HG03280 (cell line): Measurements from ENCODE around the gene DENND5A.

Experiments used
- ATAC-seq: cut with Tn5 transposase; IDR thresholded peaks from one replicate; pipeline ENCODE4 v1.9.1; 2021; ENCODE audit warnings: mild to moderate bottlenecking, moderate library complexity; ENCODE audit not compliant: unreplicated experiment

The DENND5A gene

DNA sequence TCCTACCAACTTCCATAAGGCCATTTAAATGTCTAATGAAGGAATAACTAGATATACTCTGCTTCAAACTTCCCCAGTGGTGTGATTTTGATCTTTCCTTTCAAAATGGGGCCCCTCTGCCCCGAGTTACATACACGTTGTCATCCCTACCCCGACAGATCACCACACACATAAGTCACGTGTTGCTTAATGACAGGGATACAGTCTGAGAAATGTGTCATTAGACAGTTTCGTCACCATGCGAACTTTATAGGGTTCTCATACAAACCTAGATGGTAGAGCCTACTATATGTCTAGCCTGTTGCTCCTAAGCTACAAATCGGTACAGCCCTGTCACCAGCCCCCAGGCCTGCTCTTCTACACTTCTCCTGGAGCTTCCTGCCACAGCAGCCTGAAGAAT, 124.0 kb downstream of the DENND5A start:
- ATAC-seq = no peak

DNA sequence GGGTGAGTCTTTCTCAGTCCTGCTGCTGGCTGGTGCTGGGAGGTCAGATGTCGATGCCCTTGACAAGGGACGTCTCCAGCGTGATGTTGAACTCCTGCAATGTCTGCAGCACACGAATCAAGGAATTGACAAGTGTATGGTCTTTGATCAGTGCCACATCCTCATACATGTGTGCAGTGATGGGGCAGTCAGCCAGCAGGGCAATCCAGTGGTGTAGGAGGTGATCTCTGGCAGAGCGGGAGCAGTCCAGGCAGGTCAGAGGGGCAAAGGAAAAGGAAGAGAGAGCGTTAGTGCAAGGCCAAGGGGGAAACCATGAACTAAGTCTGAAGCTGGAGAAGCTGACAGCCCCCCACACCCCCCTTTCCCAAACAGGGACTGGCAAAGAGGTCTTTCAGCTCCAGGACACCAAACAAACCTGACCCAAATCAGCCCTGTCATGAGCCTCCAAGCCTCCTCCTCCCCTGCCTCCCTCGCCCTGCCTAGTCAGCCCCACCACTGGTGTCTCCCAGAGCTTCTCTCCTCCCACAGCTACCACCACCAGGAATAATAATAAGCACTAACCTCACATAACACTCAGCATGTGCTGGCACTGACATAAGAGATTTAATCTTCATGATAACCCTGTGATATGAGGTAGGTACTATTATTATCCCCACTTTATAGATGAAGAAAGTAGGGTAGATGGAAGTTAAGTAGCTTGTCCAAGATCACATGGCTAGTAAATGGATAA, 125.4 kb downstream of the DENND5A start:
- no peak for ATAC-seq

DNA sequence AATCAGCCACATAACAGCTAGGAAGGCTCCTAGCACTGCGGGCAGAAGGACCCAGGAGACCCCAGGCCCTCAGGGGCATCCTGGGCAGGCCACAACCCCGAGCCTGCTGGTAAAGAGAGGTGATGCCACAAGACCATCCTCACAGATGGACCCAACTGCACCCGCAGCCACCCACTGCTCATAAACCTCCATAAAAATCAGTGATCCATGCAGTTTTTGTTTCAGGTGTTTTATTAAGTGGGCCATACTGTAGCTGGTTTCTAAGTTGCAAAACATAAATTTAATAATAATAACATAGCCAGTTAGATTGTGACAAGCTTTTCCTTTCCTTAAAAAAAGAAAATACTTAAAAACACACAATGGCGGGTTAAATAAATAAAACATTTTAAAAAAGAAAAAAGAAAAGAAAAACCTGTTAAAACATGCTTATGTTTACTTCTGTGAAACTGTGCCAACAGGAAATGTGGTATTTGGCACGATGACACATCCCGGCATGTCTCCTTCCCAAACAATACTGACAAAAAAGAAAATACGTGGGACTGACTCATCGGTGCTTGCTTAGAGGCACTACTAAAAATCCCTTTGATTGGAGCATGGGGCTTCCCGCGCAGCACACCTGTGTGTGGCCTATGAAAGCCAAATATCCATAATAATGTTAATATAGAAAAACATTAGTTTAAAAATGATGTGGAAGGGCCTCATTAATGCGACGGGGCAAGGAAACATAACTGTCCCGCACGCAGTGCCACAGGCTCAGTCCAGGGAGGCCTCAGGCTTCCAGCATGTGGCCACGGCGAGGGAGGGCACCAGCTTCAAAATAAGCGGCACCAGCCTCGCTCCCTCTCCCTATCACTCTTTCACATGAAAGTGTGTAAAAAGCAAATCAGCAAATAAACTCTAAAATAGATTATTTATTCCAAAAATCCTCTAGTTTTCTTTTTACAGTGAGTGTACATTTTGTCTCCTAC, 126.3 kb downstream of the DENND5A start:
- ATAC-seq = no peak

DNA sequence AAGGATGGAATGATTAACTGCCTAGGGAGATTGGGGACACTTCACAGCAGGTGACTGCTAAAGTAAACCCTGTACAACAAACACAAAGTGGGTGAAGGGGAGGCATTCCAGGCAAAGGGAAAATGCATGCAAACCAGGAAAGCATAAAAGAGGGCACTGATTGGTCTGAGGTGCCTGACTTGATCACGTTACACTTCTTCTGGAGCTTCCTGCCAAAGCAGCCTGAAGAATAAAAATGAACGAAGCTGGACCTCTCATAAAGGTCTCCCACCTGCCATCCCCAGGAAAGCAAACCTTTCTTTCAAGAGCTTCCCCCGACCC, 127.1 kb downstream of the DENND5A start:
- no peak for ATAC-seq

DNA sequence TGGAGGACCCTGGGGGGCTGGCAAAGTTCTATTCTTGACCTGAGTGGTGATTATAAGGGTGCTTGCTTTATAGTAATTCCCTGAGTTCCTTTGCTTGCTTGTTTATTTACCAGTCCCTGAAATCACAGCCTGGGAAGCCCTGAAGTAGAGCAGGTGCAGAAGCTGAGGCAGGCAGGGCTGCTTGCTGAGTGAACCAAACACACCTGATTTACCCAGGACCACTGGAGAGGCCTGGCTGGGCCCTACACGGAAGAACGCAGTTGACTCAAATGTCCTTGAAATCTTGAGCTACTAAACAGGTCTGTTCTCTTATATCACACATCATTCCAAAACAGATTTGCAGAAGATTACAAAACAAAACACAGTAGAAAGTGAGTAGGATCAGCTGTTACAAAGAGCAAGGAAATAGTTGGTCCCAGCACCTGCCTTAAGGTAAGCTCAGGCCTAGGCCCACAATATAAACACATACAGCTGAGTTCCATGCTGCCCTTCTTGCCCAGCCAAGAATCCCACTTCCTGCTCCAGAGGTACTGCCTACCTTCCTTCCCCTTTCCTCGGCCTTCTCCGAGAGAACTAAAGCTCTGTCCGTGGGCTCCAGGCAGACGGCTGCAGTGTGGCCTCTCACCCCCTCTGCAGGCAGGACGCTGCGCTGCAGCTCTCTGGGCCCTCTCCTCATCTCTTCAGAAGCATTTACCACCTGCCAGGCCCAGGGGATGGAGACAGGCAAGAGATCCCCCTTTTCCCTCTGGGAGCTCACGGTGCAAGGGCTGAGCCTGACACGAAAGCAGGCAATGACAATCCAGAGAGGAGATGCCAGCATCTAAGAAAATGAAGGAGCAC, 127.6 kb downstream of the DENND5A start:
- peak; percentile 85 for ATAC-seq

DNA sequence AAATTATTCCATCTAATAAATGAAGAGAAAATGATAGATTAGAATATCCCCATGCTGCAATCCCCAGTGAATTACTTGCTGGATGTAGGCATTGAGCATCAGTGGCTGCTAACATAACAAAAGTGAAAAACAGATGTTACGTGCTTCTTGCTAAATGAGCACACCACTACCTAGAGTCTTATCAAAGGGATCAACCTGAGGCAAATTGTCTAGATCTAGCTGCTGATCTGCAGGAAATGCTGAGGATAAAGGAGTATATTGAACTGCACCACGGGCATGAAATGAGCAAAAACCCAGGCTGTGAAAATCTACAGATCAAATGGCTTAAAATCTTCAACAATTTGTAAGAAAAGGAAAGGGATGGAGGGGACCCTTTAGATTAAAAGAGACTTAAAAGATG, 128.4 kb downstream of the DENND5A start:
- no peak for ATAC-seq

DNA sequence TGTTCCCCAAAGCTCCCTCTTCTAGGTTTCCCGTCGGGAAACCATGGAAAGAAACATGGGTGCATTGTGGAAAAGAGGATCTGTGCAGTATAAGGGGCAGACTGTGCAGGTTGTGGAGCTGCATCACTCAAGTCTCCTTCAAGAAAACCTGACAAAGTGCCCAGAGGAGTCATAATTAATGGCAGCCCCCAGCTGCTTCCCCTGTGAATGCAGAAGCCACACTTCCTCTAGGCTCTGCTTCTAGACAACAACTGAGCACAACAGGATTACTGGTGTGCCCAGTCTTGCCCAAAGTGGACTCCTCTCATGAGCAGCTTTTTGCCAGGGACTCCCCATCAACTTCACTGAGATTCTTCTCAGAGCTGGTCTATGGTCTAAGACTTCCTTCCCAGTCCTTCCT, 131.2 kb downstream of the DENND5A start:
- no peak for ATAC-seq

DNA sequence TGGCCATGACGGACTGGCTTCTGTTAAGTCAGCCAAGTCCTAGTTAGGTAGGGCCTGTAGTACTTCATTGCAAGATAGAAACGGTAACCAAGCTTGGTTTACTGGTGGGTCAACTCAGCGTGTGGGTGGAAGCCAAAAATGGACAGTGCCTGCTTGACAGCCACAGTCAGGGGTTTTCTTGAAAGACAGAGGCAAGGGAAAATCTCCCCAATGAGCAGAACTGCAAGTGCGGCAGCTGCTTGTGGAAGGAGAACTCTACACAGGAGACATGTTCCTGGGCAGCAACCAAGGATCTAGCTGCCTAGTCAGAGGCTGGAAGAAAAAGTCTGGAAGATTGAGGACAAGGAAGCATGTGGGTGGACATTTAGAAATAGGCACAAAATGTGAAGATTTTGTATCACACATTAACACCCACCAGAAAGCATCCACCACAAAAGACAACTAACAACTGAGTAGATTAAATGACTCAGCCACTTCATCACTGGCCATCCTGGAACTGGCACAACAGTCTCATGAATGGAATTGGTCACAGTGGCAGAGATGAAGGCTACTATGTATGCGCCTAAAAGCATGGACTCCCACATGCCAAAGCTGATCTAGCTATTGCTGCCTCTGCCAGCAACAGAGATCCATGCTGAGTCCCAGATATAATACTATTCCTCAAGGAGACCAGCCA, 132.8 kb downstream of the DENND5A start:
- no peak for ATAC-seq

DNA sequence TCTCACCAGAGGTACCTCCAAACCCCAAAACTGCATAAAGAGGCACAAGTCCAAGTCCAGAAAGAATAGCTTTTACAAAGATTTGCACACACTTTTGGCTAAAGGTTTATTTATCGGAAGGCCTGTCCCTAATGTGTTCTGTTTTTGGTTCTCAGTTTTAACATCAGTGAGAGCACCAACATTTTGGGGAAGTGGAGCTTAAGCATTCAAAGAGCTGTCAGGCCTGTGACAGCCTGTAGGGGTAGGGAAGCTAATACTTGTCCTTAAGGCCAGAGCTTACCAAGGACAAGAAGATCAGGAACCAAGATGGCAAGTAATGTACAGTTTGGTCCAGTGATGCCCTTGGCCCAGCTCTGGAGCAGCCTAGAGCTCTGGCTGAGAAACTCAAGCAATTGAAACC, 134.9 kb downstream of the DENND5A start:
- no peak for ATAC-seq

DNA sequence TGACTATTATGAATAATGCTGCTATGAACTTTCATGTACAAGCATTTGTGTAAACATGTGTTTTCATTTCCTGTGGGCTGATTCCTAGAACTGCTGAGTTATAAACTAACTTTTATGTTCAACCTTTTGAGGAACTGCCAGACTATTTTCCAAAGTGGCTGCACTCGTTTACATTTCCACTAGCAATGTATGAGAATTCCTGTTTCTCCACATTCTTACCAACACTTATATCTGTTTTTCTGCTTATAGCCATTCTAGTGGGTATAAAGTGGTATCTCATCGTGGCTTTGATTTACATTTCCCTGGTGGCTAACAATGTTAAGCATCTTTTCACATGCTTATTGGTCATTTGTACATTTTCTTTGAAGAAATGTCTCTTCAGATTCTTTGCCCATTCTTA, 138.5 kb downstream of the DENND5A start:
- no peak for ATAC-seq

DNA sequence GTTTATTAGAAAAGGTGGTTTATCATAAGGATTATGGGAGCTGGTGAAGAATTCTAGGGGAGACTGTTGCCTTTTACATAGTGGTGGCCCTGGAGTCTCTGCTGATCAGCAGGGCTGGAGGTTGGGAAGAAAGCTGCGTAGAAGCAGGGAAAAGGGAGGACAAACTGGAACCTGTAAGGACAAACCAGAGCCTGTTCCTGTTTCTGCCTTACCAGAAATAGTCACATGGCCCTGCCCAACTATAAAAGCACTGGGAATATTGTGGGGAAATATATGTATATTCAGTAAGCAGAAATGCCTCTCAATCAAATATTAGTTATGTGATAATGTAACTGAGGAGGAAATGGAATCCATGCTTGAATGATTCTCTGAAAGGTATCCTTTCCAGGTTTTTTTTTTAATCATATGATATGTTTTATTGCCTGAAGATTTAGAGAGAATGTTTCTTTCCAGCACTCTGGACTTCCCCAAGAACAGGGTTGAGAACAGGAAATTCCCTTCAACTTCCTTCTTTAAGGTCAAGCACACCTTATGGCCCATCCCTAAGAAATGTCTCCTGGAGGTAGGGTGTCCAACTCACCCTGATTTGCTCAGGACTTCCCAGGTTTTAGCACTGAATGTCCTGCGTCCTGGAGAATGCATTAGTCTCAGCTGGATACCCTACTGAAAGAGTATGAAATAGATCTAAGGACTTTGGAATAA, 139.8 kb downstream of the DENND5A start:
- no peak for ATAC-seq

DNA sequence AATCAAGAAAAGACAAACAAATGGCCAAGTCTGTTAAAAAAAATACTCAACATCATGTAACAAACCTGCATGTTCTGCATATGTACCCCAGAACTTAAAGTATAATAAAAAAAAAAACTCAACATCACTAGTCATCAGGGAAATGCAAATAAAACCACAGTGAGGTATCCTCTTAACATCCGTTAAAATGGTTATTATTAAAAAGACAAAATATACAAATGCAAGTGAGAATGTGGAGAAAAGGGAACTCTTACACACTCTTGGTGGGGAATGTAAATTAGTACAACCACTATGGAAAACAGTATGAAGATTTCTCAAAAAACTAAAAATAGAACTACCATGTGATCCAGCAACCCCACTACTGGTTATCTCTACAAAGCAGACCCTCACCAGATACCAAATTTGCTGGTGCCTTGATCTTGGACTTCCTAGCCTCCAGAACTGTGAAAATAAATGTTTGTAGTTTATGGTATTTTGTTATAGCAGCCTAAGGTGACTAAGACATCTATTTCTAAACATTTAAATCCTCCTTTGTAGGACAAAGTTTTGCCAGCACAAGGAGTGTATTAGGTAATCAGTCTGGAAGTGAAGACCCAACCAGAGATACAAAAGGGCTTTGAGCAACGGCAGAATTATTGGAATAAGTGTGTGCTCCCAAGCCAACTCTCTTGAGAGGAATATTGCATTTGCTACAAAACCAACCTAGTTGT, 141.4 kb downstream of the DENND5A start:
- ATAC-seq = no peak

DNA sequence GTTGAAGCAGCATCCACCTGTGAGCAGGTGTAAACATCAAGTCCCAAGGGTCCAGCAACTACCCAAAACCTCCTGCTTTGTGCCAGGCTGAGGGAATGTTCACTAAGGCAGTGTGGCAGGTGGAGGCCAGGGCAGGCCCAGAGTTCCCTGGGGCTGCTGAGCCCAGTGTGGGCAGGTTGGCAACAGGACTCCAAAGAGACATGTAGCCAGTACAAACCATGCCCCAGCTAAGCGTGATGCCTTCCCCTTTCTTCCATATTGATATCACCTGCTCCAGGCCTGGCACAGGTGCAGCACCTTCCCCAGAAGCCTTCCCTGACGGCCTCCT, 143.7 kb downstream of the DENND5A start:
- no peak for ATAC-seq

DNA sequence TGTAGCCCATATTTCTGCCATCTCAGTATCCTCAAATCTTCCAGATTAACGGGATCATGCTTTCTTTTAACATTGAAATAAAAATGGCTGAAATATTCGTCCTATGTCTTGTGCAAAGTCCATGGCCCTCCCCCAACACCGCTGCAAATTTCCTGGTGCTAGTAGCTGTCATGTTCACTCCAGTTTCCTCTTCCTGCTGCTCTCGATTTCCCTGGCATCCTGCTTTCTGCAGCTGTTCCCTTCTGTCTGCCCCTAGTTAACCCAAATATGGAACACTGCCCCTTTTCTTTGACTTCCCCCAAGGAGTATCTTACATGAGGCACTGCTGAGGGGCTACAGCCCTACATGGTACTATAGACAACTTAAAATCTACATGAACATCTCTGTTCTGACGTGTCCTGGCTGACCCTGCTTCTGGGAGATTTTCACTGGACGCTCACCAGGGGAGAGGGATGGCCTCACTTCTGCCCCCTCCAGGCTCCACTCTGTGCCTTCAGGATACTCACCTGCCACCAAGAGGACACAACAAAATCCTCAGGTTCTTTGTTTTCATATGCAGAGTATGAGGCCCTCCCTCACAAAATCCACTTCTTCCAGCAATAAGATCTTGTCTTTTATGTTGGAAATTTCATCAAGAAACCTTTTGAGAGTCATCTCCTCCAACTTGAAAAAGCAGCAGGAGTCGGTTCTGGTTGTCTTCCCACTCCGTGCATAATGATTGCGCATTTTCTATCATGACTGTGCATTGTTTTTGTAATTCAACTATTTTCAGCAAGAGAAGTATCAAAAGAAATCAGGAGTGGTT, 144.3 kb downstream of the DENND5A start:
- no peak for ATAC-seq

DNA sequence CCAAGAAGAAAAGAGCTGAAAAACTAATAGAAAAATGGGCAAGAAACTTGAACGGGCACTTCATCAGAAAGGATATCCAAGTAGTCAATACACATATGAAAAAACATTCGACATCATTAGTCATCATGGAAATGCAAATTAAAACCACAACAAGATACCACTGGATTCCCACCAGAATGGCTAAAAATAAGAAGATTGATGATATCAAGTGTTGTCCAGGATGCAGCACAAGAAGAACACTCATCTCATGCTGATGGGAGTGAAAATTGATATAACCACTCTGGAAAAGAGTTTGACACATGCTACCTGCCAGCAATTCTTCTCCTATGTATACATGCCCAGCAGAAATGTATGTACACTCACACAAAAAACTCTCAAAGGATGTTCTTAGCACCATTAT, 146.9 kb downstream of the DENND5A start:
- ATAC-seq = no peak

DNA sequence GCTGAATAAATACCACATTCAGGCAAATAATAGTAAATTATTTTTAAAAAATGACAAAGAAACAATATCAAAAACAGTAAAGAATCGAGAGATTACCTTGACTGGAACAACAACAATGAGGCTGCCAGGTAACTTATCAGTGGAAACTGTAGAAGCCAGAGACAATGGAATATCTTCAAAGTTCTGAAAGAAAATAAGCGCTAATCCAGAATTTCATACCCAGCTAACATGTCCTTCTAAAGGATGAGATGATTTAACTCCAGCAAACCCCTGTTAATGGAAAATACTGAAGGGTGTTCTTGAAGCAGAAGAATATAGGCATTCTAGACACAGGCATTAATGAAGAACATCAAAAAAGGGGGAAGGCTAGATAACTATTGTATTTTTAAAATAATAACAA, 153.1 kb downstream of the DENND5A start:
- no peak for ATAC-seq

DNA sequence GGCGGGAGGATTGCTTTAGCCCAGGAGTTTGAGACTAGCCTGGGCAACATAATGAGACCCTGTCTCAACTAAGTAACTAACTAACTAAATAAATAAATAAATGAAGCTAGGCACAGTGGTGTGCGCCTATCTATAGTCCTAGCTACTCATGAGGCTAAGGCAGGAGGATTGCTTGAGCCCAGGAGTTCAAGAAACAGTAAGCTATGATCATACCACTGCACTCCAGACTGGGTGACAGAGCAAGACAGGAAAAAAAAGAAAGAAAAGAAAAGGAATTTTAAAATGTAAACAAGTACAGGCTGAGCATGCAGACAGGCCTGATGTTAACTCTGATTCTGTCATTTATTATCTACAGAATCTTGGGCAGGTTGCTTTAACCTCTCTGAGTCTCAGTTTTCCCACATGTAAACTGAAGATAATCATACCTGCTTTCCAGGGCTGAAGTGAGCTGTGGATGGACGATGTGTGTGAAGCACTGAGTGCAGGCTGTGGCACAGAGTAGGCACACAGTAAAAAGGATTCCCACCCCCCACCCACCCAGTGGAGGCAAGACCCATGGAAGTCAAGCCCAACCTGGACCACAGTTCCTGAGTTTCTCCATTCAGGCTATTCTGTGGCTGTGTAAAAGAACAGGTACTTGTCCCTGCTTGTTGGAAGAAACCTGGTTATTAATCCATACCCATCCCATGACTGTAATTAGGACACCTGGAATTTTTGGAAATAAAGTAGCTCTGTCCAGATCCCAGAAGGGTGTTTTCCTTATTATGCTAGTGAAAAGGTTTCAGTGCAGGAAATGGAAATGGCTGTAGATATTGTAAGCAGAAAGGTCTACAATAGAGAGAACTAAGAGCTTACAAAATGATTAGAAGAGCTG, 155.1 kb downstream of the DENND5A start:
- ATAC-seq = no peak

DNA sequence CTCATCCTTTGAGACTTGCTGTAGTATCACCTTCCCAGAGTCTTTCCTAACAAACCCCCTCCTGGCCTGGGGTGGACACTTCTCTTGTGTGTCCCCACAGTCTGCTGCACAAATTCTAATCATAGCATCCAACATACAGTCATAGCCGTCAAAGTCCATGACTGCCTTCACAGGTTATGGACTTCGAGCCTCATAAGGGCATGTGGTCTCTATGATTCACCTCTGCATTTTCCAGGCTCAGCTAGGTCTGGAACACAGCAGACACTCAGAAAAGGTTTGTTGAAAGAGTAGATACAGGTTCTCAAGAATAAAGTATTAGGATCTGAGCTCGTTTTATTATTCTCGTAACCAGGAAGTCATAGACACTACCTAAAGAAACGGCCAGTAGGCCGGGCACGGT, 160.6 kb downstream of the DENND5A start:
- no peak for ATAC-seq
